ENCODE results near the gene NIPBL.

NIPBL gene

GRCh38 chr5:37111426-37112382 lies 235.1 kb downstream of the NIPBL start:
- peaks cover 8% of the 10 kb centered on the region for H3K9me3 Mint-ChIP-seq
- DNase-seq = no peak
- H3K4me1 Mint-ChIP-seq (ENCODE audit: low read depth) = peaks cover 42% of the 10 kb centered on the region
- peak overlapping the region; percentile 54 for H3K4me3 Mint-ChIP-seq
- H3K27ac Mint-ChIP-seq = peak overlapping the region; percentile 79
- H3K27me3 Mint-ChIP-seq = peaks cover 11% of the 10 kb centered on the region
- peaks cover 40% of the 10 kb centered on the region for H3K36me3 Mint-ChIP-seq (ENCODE audit: low read depth)

GRCh38 chr5:37112383-37112991 lies 235.9 kb downstream of the NIPBL start:
- no peak for DNase-seq
- Mint-ChIP-seq H3K4me1 (ENCODE audit: low read depth) (peaks cover 42% of the 10 kb centered on the region), H3K4me3 (peak overlapping the region; percentile 54), H3K27me3 (peaks cover 11% of the 10 kb centered on the region), H3K36me3 (ENCODE audit: low read depth) (peaks cover 35% of the 10 kb centered on the region), H3K27ac (peak overlapping the region; percentile 79), H3K9me3 (peaks cover 8% of the 10 kb centered on the region)
